IPS-20b (cell line): ENCODE measurements around the gene LPAR1.

Experiments
- H3K27ac ChIP-seq: one replicate; pipeline ENCODE4 v1.5.1; 2013; ENCODE audit warnings: low read length
- H3K27me3 ChIP-seq: 2 replicates; pipeline ENCODE4 v1.6.1; 2013; ENCODE audit warnings: mild to moderate bottlenecking, low read length, inconsistent platforms; ENCODE audit not compliant: insufficient read depth
- H3K36me3 ChIP-seq: 2 replicates; pipeline ENCODE4 v1.6.1; 2013; ENCODE audit warnings: low read depth, mild to moderate bottlenecking, inconsistent platforms, low read length, moderate library complexity; ENCODE audit not compliant: insufficient read depth
- H3K4me1 ChIP-seq: 2 replicates; pipeline ENCODE4 v1.6.1; 2013; ENCODE audit warnings: mild to moderate bottlenecking, control low read depth, inconsistent platforms, low read length, moderate library complexity; ENCODE audit not compliant: insufficient read depth
- H3K4me3 ChIP-seq: 2 replicates; pipeline ENCODE4 v1.5.1; 2013; ENCODE audit warnings: mild to moderate bottlenecking, low read length, inconsistent platforms
- H3K9ac ChIP-seq: 2 replicates; pipeline ENCODE4 v1.6.1; 2013; ENCODE audit warnings: low read depth, mild to moderate bottlenecking, inconsistent platforms, low read length, moderate library complexity
- H3K9me3 ChIP-seq: 2 replicates; pipeline ENCODE4 v1.6.1; 2013; ENCODE audit warnings: mild to moderate bottlenecking, low read depth, low read length, inconsistent platforms; ENCODE audit not compliant: insufficient read depth

Gene LPAR1, protein sequence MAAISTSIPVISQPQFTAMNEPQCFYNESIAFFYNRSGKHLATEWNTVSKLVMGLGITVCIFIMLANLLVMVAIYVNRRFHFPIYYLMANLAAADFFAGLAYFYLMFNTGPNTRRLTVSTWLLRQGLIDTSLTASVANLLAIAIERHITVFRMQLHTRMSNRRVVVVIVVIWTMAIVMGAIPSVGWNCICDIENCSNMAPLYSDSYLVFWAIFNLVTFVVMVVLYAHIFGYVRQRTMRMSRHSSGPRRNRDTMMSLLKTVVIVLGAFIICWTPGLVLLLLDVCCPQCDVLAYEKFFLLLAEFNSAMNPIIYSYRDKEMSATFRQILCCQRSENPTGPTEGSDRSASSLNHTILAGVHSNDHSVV

DNA sequence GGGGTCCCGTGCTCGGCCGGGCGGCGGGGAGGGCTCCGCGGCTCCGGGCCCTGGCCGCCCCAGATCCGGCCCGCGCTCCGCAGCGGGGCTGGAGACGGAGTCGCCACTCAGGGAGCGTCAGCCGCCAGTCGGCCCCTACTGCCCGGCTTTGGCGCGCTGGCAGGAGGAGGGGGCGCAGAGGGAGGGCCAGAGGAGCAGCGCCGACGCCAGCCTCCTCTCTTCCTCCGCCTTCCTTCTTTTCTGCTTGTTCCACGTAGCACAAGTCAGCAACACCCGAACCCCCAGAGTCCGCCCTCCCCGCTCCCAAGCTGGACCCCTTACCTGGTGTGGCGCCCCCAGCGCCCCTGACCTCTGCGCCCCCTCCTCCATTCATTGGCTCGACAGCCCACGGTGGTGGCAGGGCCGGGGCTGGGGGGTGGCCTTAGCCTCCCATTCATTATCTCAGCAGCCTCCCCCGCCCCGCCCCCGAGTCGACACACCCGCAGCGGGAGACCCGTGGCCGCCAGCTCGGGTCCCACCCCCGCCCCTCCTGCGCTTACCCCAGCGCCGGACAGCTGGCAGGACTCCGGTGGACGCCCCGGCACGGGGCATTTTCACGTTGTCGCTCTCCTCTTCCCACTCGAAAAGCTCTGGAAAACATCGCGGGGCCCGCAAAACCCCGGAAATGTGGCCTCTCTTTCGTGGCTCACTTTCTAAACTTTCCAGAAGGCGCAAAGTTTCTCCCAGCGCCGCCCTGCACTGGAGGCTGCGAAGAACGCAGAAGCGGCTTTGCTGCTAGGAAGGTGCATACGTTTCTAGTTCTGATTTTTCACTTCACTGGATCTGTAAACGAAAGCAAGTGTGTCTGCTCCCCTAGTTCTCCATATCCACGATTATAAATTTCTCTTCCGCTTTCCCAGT lies at the start of gene LPAR1:
LPAR1 (minus strand) TSS at position 140 of the 900 bp plus-strand sequence. CDS start 66,353 bp downstream, outside the sequence.
- peaks cover 49% of the 10 kb centered on the region for H3K27me3 ChIP-seq
- H3K4me1 ChIP-seq, result peaks cover 18% of the 10 kb centered on the region
- no peaks in the 10 kb centered on the region for H3K36me3 ChIP-seq
- H3K9me3 ChIP-seq, result no peaks in the 10 kb centered on the region
- H3K27ac ChIP-seq, result no peak within 1 kb of the TSS
- peak within 1 kb of the TSS; percentile 68 for H3K4me3 ChIP-seq
- H3K9ac ChIP-seq, result peak within 1 kb of the TSS; percentile 30; the same call in 1 of the 2 replicates

DNA sequence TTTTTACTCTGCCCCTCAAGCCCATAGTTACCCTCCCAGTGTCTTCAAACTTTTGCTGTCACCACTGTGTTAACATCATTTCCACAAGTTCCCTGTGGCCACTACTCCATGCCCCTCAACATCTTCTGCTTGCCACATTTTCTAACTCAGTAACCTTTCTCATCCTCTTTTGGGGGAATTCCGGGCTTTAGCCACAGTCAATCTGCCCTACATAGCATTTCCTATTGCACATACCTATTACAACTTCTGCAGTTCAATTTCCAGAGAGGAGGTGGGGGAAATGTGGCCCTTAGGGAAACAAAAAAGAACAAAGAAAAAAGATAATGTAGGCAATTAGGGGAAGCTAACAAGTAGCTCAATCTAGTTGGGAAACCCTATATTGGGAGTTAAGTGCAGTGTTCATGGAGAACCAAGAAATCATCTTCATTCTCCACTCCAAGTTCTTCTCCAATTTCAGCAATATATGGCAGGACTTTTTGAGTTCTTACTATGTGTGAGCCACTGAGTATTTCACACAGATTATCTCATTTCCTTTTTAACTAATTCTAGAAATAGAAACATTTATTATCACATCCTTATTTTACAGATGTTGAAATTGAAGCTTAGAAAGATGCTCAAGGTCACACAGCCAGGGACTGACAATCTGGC lies 40.2 kb upstream of the LPAR1 start:
- no peaks in the 10 kb centered on the region for H3K9me3 ChIP-seq
- H3K4me3 ChIP-seq, result no peak overlapping the region
- no peaks in the 10 kb centered on the region for H3K36me3 ChIP-seq
- no peak overlapping the region for H3K27ac ChIP-seq
- H3K9ac ChIP-seq, result no peak overlapping the region
- H3K27me3 ChIP-seq, result no peaks in the 10 kb centered on the region
- no peaks in the 10 kb centered on the region for H3K4me1 ChIP-seq

DNA sequence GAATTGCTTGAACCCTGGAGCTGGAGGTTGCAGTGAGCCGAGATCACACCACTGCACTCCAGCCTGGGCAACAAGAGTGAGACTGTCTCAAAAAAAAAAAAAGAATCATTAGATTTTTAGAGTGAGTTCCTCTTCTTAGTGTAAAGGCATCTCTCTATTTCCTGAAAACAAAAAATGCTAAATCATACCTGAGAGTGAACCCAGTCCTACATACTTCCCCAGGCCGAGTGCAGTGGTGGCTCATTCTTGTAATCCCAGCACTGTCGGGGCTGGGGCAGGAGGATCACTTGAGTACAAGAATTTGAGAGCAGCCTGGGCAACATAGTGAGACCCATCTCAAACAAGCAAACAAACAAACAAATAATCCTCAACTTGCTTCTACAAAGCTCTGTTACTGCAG lies 38.2 kb upstream of the LPAR1 start:
- Histone ChIP-seq H3K27me3 (no peaks in the 10 kb centered on the region), H3K36me3 (no peaks in the 10 kb centered on the region), H3K4me1 (no peaks in the 10 kb centered on the region), H3K9me3 (no peaks in the 10 kb centered on the region), H3K27ac (no peak overlapping the region), H3K4me3 (no peak overlapping the region), H3K9ac (no peak overlapping the region)

DNA sequence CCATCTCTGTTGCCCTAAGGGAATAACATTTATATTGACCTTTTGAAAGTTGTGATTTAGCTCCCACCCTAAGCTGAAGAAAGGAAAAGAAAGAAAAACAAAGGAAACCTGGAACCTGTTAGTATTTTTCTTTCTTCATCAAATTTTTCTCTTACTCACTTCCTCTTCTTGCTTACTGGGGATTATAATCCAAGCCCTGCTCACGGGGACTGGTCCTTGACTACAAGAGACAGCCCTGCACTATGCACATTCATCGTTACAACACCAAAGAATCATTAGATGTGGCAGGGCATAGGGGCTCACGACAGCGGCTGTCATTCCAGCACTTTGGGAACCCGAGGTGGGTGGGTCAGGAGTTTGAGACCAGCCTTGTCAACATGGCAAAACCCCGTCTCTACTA lies 37.8 kb upstream of the LPAR1 start:
- Histone ChIP-seq H3K27me3 (no peaks in the 10 kb centered on the region), H3K27ac (no peak overlapping the region), H3K4me1 (no peaks in the 10 kb centered on the region), H3K9me3 (no peaks in the 10 kb centered on the region), H3K4me3 (no peak overlapping the region), H3K9ac (no peak overlapping the region), H3K36me3 (no peaks in the 10 kb centered on the region)

DNA sequence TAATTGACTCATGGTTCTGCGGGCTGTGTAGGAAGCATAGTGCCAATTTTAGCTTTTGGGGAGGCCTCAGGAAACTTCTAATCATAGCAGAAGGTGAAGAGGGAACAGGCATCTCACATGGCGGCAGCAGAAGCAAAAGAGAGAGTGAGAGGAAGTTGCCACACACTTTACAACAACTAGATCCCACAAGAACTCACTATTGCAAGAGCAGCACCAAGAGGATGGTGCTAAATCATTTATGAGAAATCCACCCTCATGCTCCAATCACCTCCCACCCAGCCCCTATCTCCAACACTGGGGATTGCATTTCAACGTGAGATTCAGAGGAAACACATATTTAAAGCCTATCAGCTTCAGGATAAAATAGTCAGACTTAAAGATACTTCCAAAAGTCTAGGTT lies 36.1 kb upstream of the LPAR1 start:
- H3K9ac ChIP-seq, result no peak overlapping the region
- no peaks in the 10 kb centered on the region for H3K4me1 ChIP-seq
- H3K27me3 ChIP-seq, result no peaks in the 10 kb centered on the region
- no peak overlapping the region for H3K4me3 ChIP-seq
- no peak overlapping the region for H3K27ac ChIP-seq
- H3K9me3 ChIP-seq, result no peaks in the 10 kb centered on the region
- no peaks in the 10 kb centered on the region for H3K36me3 ChIP-seq

DNA sequence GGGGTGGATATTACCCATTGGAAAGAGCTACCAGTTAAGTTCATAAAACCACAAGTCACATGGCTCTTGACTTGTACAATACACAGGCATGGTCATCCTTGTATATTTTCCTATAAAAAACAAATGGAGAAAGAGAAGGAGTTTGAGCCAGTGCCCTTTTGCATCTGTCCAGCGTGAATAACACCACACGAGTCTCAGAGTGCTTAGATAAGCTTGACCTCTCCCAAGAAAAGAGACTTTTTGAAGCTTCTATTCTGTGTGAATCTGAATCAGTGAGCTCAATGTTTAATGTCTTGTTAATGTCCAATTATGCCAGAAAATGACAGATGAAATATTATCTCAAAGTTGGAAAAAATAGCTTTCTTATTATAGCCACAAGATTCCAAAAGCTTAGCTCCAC lies 30.9 kb upstream of the LPAR1 start:
- Histone ChIP-seq H3K36me3 (no peaks in the 10 kb centered on the region), H3K27ac (no peak overlapping the region), H3K27me3 (no peaks in the 10 kb centered on the region), H3K9me3 (no peaks in the 10 kb centered on the region), H3K9ac (no peak overlapping the region), H3K4me3 (no peak overlapping the region), H3K4me1 (no peaks in the 10 kb centered on the region)

DNA sequence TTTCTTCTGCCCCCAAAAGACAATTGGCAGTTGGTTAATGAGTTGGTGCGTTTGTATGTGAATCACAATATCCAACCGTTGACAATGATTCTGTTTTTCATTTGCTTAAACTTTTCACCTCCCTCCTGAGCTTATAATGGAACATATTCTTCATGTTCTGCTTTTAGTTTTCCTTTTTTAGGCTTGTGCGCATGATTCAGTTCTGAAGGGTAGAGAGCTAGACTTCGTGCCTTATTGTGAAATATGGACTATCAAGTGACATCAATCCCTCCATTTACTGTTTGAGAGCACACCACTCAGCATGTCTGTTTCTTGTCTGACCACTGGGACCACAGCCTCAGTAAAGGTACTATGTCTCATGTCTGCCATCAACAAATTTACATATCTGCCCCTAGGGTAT lies 30.5 kb upstream of the LPAR1 start:
- no peaks in the 10 kb centered on the region for H3K27me3 ChIP-seq
- H3K27ac ChIP-seq, result no peak overlapping the region
- no peaks in the 10 kb centered on the region for H3K36me3 ChIP-seq
- no peaks in the 10 kb centered on the region for H3K4me1 ChIP-seq
- no peak overlapping the region for H3K9ac ChIP-seq
- H3K4me3 ChIP-seq, result no peak overlapping the region
- no peaks in the 10 kb centered on the region for H3K9me3 ChIP-seq

DNA sequence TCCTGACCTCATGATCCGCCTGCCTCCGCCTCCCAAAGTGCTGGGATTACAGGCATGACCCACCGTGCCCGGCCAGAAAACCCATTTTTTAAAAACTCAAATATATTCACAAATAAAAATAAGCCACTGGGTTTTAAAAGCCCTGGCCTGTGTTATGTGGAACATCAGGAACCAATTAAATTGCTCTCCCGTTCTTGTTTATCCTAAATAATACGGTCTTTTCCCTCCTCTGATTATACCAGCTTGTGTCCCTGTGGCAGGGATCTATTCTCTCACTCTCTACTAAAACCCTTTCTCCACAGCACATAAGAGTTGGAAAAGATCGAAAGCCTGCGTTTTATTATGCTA lies 30.1 kb upstream of the LPAR1 start:
- Histone ChIP-seq H3K4me3 (no peak overlapping the region), H3K27ac (no peak overlapping the region), H3K4me1 (no peaks in the 10 kb centered on the region), H3K36me3 (no peaks in the 10 kb centered on the region), H3K9me3 (no peaks in the 10 kb centered on the region), H3K9ac (no peak overlapping the region), H3K27me3 (no peaks in the 10 kb centered on the region)

DNA sequence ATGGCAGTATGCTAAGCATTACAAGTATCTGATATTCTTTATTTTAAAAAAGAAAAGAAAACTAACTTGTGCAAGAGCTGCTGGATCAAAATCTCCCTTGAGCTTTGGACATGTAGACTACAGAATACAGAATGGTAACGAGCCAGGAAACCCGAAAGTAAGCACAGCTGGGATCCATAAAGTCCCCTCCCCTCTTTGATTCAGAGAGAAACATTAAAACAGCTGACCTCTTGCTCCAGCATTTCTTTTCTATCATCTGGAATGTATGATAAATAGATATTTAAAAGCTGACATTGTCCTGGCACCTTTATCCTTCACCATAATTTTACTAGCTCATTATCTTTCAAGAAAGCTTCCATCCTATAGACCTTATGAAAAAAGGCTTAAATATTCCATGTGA lies 28.2 kb upstream of the LPAR1 start:
- Histone ChIP-seq H3K27ac (no peak overlapping the region), H3K36me3 (no peaks in the 10 kb centered on the region), H3K9me3 (no peaks in the 10 kb centered on the region)

DNA sequence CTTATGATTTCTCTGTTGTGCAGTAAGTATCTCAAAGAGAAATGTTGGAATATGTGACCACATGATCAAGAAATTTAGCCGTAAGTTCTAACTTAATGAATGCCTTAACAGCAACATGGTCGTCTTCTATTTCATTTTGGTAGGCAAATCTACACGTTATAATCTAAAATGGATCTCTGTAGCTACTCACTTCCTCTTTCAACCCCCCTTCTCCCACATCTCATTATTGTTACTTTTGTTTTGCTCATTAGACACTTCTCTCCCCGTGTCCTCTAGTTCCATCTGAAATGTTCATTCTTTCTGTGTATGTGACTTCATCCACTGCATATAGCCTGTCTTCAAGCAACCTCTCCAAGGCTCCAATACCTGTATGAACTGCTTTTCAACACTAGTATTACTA lies 27.1 kb upstream of the LPAR1 start:
- H3K9me3 ChIP-seq, result no peaks in the 10 kb centered on the region
- no peaks in the 10 kb centered on the region for H3K27me3 ChIP-seq
- H3K9ac ChIP-seq, result no peak overlapping the region
- H3K36me3 ChIP-seq, result no peaks in the 10 kb centered on the region
- no peak overlapping the region for H3K4me3 ChIP-seq
- H3K27ac ChIP-seq, result no peak overlapping the region
- no peaks in the 10 kb centered on the region for H3K4me1 ChIP-seq

More for the DNA sequence above, 28.2 kb upstream of the LPAR1 start:
- no peaks in the 10 kb centered on the region for H3K27me3 ChIP-seq
- no peaks in the 10 kb centered on the region for H3K4me1 ChIP-seq
- no peak overlapping the region for H3K9ac ChIP-seq
- no peak overlapping the region for H3K4me3 ChIP-seq

DNA sequence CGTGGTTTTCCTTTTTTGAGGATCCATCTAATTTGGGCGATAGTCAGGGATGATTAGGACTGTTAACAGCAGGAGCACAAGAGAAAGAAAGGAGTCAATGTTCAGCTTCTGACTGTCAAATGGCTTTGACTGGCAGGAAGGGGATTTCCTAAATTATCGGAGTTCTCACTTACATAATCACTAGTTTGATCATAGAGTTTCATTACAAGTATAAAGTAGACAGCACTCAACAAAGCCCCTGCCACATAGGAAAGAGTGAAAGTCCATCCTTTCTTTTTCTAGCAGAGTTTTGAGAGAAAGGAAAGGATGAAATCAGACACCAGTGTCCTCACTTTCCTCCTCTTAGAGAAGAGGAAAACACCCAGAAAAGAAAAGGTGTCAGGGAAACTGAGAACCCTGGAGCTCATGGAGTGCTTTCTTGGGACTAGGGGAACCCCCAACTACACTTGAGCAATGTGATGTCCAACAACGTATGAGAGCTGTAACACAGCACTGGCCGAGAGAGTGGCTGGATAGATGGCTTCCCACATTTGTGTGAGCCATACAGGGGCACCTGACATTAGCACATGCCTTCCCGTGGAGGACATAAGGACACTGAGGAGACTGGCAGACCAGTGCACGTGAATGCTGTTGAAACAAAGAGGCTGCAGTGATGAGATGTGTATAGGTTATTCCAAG lies 26.0 kb upstream of the LPAR1 start:
- H3K9me3 ChIP-seq, result no peaks in the 10 kb centered on the region
- H3K4me3 ChIP-seq, result no peak overlapping the region
- no peaks in the 10 kb centered on the region for H3K4me1 ChIP-seq
- H3K27ac ChIP-seq, result no peak overlapping the region
- H3K9ac ChIP-seq, result no peak overlapping the region
- no peaks in the 10 kb centered on the region for H3K27me3 ChIP-seq
- H3K36me3 ChIP-seq, result no peaks in the 10 kb centered on the region
